Measurements from ENCODE around the gene CCDC157.
A peak's percentile ranks its signal among the peaks of the same experiment; 100 is the strongest.

The CCDC157 gene

GRCh38 chr22:30357650-30358215 is 926 bp downstream of the CCDC157 start:
- DNase-seq = no peak

GRCh38 chr22:30358541-30358940 is 1.7 kb downstream of the CCDC157 start:
- no peak for DNase-seq

GRCh38 chr22:30361916-30362650 is 5.3 kb downstream of the CCDC157 start:
- DNase-seq = no peak

- DNase-seq = no peak
Measured at GRCh38 chr22:30362651-30363281, 6.0 kb downstream of the CCDC157 start.

GRCh38 chr22:30365891-30366290 is 9.1 kb downstream of the CCDC157 start:
- DNase-seq = no peak

GRCh38 chr22:30368420-30368819 is 11.6 kb downstream of the CCDC157 start:
- DNase-seq = no peak

- no peak for DNase-seq
Measured at GRCh38 chr22:30370641-30371230, 13.9 kb downstream of the CCDC157 start.

- DNase-seq = no peak
Measured at GRCh38 chr22:30371321-30371720, 14.5 kb downstream of the CCDC157 start.

- no peak for DNase-seq
Measured at GRCh38 chr22:30371981-30372380, 15.2 kb downstream of the CCDC157 start.

- no peak for DNase-seq
Measured at GRCh38 chr22:30372915-30373314, 16.1 kb downstream of the CCDC157 start.

- DNase-seq = no peak
Measured at GRCh38 chr22:30373331-30374325, 16.8 kb downstream of the CCDC157 start.

GRCh38 chr22:30375312-30375849 is 18.6 kb downstream of the CCDC157 start:
- DNase-seq = no peak

- DNase-seq = no peak
Measured at GRCh38 chr22:30380011-30380410, 23.2 kb downstream of the CCDC157 start.

GRCh38 chr22:30381264-30381663 is 24.5 kb downstream of the CCDC157 start:
- no peak for DNase-seq

GRCh38 chr22:30382340-30382739 is 25.5 kb downstream of the CCDC157 start:
- DNase-seq = no peak

- DNase-seq = no peak
Measured at GRCh38 chr22:30383061-30383460, 26.3 kb downstream of the CCDC157 start.

GRCh38 chr22:30385942-30386341 is 29.1 kb downstream of the CCDC157 start:
- DNase-seq = no peak

GRCh38 chr22:30386608-30386959 is 29.8 kb downstream of the CCDC157 start:
- no peak for DNase-seq

- DNase-seq = peak; percentile 63 to 68 (median 67)
Measured at GRCh38 chr22:30386960-30387827, 30.4 kb downstream of the CCDC157 start, which contains the start of gene RNF215. Gene RNF215, minus strand, starts transcription at chr22:30387411. Its CDS starts 98 bp downstream, at chr22:30387313.

- peak; percentile 45 to 66 (median 62) for DNase-seq
Measured at GRCh38 chr22:30390974-30391691, 34.3 kb downstream of the CCDC157 start.

All from activated CD4-positive, CD25-positive, alpha-beta regulatory T cell (primary cell).